Stimulated activated CD8-positive, alpha-beta memory T cell treated with anti-CD3 and anti-CD28 coated beads, Interleukin-4, amount 100 ng/mL, for 48 hours (primary cell): ENCODE results near the gene PLXNB3.

Experiments used
- DNase-seq: peaks from one replicate; pipeline ENCODE4 v3.0.0-alpha.2; 2020

Gene PLXNB3

GRCh38 chrX:153775293-153776119, 11.5 kb downstream of the PLXNB3 start:
- DNase-seq: no peak

DNA sequence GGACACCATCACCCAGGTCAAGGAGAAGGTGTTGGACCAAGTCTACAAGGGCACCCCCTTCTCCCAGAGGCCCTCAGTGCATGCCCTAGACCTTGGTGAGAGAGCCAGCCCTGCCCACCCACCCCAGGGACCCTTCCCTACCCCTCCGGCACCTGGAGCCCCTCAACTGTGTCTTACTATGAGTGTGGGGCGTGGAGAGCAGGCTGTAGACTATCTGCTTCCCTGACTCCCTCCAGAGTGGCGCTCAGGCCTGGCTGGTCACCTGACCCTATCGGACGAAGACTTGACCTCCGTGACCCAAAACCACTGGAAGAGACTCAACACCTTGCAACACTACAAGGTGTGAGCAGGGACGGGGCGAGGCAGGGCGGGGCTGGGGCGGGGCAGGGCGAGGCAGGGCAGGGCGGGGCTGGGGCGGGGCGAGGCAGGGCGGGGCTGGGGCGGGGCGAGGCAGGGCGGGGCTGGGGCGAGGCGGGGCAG, 12.1 kb downstream of the PLXNB3 start:
- DNase-seq: no peak

DNA sequence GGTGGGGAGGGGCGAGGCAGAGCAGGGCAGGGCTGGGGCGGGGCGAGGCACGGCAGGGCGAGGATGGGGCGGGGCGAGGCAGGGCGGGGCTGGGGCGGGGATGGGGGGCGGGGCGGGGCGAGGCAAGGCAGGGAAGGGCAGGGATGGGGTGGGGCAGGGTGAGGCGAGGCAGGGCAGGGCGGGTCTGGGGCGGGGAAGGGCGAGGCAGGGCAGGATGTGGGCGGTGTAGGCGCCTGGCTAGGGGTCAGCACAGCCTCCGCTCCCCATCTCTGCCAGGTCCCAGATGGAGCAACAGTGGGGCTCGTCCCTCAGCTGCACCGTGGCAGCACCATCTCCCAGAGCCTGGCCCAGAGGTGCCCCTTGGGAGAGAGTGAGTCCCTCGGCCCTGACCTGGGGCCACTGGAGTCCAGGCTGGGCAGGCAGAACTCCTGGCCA, 12.6 kb downstream of the PLXNB3 start:
- no peak for DNase-seq

- DNase-seq: no peak
Observed at GRCh38 chrX:153777261-153778090, 13.4 kb downstream of the PLXNB3 start.

GRCh38 chrX:153778181-153778580, 14.1 kb downstream of the PLXNB3 start:
- no peak for DNase-seq

- no peak for DNase-seq
Observed at GRCh38 chrX:153778684-153779101, 14.6 kb downstream of the PLXNB3 start.

GRCh38 chrX:153779891-153780677, 16.0 kb downstream of the PLXNB3 start:
- DNase-seq: no peak

DNA sequence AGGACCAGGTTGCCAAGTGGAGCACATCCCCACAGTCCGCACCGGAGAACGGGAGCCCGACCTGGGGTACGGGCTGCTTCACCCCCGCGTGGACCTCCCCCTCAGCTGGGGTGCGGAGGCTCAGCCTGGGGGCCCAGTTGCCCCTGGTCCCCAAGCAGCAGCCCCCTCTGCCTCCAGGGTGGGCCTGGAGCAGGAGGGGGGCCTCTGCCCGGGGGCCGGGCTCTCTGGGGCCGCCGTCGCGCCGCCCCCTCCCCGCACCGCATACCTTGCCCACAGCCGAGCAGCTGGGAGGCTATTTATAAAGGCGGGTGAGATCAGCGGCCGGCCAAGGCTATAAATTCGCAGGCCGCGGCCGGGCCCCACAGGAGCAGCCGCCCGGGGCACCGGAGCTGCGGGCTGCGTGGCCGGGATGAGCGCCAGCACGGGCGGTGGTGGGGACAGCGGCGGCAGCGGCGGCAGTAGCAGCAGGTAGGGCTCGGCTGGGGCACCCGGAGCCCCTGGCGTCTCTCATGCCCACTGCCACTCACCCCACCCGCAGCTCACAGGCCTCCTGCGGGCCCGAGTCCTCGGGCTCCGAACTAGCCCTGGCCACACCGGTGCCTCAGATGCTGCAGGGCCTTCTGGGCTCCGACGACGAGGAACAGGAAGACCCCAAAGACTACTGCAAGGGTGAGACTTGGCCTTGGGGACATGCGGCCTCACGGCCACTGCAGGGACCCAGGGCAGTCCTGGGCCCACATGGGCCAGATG, 16.8 kb downstream of the PLXNB3 start, which contains the start of gene SRPK3:
SRPK3 (plus strand) TSS at position 364 of the 750 bp plus-strand sequence; CDS start at position 410, 46 bp downstream.
- DNase-seq: no peak

GRCh38 chrX:153781428-153782047, 17.5 kb downstream of the PLXNB3 start:
- DNase-seq: no peak

DNA sequence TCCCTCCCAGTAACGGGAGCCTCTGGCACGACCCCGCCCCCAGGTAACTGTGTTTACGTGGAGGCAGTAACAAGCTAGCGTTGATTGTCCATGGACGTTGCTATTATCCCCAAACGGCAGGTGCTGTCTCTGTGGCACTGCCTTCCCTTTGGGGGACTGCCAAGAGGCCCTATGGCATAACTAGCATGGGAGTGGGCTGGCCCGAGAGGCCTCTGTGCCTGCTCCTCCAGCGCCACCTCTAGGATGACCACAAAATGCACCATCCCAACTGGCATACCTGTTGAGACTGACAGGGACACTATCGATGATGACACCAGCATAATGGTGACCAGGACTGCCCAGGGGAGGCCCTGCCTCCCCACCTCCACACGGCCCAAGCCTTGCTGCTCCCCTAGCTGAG, 18.3 kb downstream of the PLXNB3 start:
- DNase-seq: no peak

GRCh38 chrX:153782871-153783270, 18.8 kb downstream of the PLXNB3 start:
- no peak for DNase-seq

- DNase-seq: no peak
Observed at GRCh38 chrX:153783378-153784013, 19.4 kb downstream of the PLXNB3 start.

- DNase-seq: no peak
Observed at GRCh38 chrX:153784325-153784967, 20.4 kb downstream of the PLXNB3 start.

GRCh38 chrX:153786669-153787068, 22.6 kb downstream of the PLXNB3 start:
- no peak for DNase-seq

GRCh38 chrX:153789654-153790053, 25.6 kb downstream of the PLXNB3 start:
- no peak for DNase-seq

GRCh38 chrX:153791104-153791852, 27.2 kb downstream of the PLXNB3 start:
- DNase-seq: no peak

DNA sequence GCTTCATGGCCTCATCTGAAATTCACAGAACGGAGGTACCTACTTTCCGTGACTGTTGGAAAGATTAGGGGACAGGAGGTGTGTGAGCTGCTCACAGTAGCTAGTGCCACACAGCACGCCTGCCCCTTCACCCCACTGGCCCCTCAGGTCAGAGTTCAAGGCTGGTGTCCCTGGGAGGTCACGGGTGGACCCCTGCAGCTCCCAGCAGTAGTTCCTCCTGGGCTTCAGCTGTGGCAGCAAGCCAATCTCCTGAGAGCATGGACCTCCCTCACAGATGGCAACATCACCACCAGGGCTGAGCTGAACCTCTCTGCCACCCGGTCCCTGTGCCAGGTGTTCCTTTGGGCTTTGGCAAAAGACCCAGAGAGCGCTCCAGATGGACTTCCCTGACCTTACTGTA, 28.3 kb downstream of the PLXNB3 start:
- no peak for DNase-seq

DNA sequence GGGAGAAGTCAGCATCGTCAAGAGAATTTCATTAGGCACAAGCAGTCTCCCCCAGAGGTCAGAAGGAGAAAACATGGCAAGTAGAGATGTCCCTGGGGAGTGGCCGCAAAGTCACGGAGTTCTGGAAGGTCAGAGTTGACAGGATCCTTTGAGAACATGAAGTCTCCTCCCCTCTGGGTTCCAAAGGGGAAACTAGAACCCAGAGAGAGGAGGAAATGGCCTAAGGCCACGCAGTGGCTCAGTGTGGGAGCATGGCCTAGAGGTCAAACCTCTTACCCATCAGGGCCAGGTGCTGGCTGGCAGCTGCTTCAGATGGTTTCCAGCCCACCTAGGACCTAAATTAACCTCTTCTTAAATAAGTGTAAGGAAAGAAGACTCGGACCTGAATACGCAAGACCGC, 29.2 kb downstream of the PLXNB3 start:
- no peak for DNase-seq

DNA sequence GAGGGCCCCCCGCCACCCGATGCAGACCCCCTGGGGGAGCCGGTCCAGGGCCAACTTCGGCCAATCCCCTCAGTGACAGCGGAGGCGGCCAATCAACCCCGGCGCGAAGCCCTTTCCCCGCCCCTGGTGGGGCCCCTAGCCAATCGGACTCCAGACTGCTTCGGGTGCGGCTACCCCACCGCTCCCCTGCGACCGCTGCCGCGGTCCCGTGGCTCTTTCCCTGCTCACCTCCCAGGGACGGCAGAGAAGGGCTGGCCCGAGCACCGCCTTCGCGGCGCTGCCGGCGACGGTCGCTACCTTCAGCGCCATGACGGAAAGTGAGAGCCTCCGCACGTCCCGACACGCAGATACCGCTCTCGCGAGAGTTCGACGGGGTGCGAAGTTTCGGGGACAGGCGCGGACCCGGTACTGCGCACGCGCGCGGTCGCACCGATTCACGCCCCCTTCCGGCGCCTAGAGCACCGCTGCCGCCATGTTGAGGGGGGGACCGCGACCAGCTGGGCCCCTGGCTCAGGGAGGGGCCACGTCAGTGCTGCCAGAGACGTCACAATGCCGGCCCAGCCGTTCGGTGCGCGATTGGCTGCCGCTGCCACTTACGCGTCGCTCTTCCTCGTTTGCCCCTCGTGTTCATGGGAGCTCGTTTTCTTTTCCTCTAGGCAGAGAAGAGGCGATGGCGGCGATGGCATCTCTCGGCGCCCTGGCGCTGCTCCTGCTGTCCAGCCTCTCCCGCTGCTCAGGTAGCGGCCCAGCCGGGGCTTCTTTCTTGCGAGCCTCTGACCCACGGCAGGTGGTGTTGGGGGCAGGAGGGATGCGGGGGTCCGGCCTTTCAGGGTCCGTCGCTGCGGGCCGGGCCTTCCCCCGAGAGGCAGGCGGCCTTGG, 30.2 kb downstream of the PLXNB3 start, which contains the start of the genes IDH3G and SSR4:
IDH3G (minus strand) TSS at position 358 of the 879 bp plus-strand sequence; CDS start at position 309, 49 bp downstream.
SSR4 (plus strand) TSS at position 651 of the 879 bp plus-strand sequence; CDS start at position 671, 20 bp downstream.
- peak; percentile 93 for DNase-seq
